ENCODE results near the gene TAF11L14.

The TAF11L14 gene

GRCh38 chr5:17680737-17681136, 46.5 kb downstream of the TAF11L14 start:
- DNase-seq: no peak

Measured in NCI-H2029 (cell line).